Chondrocyte (in vitro differentiated cells): Measurements from ENCODE around the gene TSPYL1. TPM values are rescaled to one million over a fixed set of nuclear protein-coding genes. Genes with fewer than 3 reads are reported as not detected.
A peak's percentile ranks its signal among the peaks of the same experiment; 100 is the strongest.

Experiments
- DNase-seq: peaks from one replicate; pipeline ENCODE4 v3.0.0; 2021; ENCODE audit warnings: mixed read lengths, low spot score
- H3K27ac Mint-ChIP-seq: one replicate; pipeline ENCODE4 v1.8.0; 2021; ENCODE audit warnings: mild to moderate bottlenecking, moderate library complexity, mixed read lengths; ENCODE audit not compliant: unreplicated experiment
- H3K27me3 Mint-ChIP-seq: 2 replicates; pipeline ENCODE4 v1.8.0; 2021; ENCODE audit warnings: low read depth, mixed read lengths
- H3K36me3 Mint-ChIP-seq: 2 replicates; pipeline ENCODE4 v1.8.0; 2021; ENCODE audit warnings: low read depth, mixed read lengths
- H3K4me1 Mint-ChIP-seq: 2 replicates; pipeline ENCODE4 v1.8.0; 2021; ENCODE audit warnings: low read depth, mild to moderate bottlenecking, mixed read lengths
- H3K4me3 Mint-ChIP-seq: one replicate; pipeline ENCODE4 v1.8.0; 2021; ENCODE audit warnings: mild to moderate bottlenecking, moderate library complexity, mixed read lengths; ENCODE audit not compliant: unreplicated experiment
- H3K9me3 Mint-ChIP-seq: 2 replicates; pipeline ENCODE4 v1.8.0; 2021; ENCODE audit warnings: low read depth, mixed read lengths
- CTCF ChIP-seq: fragments of 200-600 bp; sonication (generic); IDR thresholded peaks from 2 replicates; pipeline ENCODE4 v1.5.0; 2021; ENCODE audit warnings: antibody characterized with exemption, mild to moderate bottlenecking, moderate library complexity
- total RNA-seq: library from RNA; stranded (reverse); gene quantifications from 3 replicates; pipeline ENCODE4 v1.2.1, GENCODE V29; 2021

Gene TSPYL1
- total RNA-seq, 1 donor from 2014 or later: 66.0 TPM

GRCh38 chr6:116307001-116307400, 27.3 kb upstream of the TSPYL1 start:
- no peaks in the 10 kb centered on the region for H3K36me3 Mint-ChIP-seq
- H3K27me3 Mint-ChIP-seq: no peaks in the 10 kb centered on the region
- DNase-seq: no peak
- H3K9me3 Mint-ChIP-seq: no peaks in the 10 kb centered on the region
- TF ChIP-seq CTCF: no peak
- no peak overlapping the region for H3K4me3 Mint-ChIP-seq
- H3K27ac Mint-ChIP-seq: no peak overlapping the region
- H3K4me1 Mint-ChIP-seq: no peaks in the 10 kb centered on the region

- Mint-ChIP-seq H3K4me1 (peaks cover 17% of the 10 kb centered on the region), H3K27ac (no peak overlapping the region), H3K4me3 (no peak overlapping the region), H3K36me3 (no peaks in the 10 kb centered on the region), H3K9me3 (no peaks in the 10 kb centered on the region), H3K27me3 (no peaks in the 10 kb centered on the region)
- no peak for TF ChIP-seq CTCF
- no peak for DNase-seq
Measured at GRCh38 chr6:116304538-116305097, 24.9 kb upstream of the TSPYL1 start.

- Mint-ChIP-seq H3K4me1 (peaks cover 19% of the 10 kb centered on the region), H3K27ac (no peak overlapping the region), H3K9me3 (peaks cover 4% of the 10 kb centered on the region), H3K4me3 (no peak overlapping the region), H3K27me3 (no peaks in the 10 kb centered on the region), H3K36me3 (peaks cover 3% of the 10 kb centered on the region)
- no peak for TF ChIP-seq CTCF
- no peak for DNase-seq
Measured at GRCh38 chr6:116301104-116301503, 21.4 kb upstream of the TSPYL1 start.

GRCh38 chr6:116300566-116300965, 20.8 kb upstream of the TSPYL1 start:
- DNase-seq: no peak
- peaks cover 4% of the 10 kb centered on the region for H3K9me3 Mint-ChIP-seq
- TF ChIP-seq CTCF: no peak
- H3K27ac Mint-ChIP-seq: peak overlapping the region; percentile 34
- H3K27me3 Mint-ChIP-seq: no peaks in the 10 kb centered on the region
- peaks cover 19% of the 10 kb centered on the region for H3K4me1 Mint-ChIP-seq
- no peak overlapping the region for H3K4me3 Mint-ChIP-seq
- peaks cover 3% of the 10 kb centered on the region for H3K36me3 Mint-ChIP-seq

DNA sequence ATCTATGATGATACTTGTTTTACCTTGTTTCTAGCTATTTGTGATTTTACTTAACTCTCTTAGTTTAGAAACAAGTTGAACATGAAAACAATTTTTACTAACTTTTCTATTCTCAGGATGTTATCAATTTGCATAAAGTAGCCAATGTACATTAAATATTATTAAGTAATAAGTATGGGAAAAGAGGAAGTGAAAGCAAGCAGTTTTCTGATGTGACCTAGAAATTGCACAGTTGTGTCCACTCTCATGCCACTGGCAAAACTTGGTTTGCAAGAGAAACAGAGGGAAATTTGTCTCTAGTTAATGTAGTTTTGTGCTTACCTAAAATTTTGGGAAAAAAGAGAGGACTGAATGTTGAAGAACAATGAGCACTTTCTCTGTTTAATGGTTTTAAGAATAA, 19.2 kb upstream of the TSPYL1 start:
- peaks cover 19% of the 10 kb centered on the region for H3K4me1 Mint-ChIP-seq
- H3K27me3 Mint-ChIP-seq: no peaks in the 10 kb centered on the region

More for the DNA sequence above, 19.2 kb upstream of the TSPYL1 start:
- Mint-ChIP-seq H3K36me3 (peaks cover 3% of the 10 kb centered on the region), H3K27ac (no peak overlapping the region), H3K9me3 (peaks cover 4% of the 10 kb centered on the region), H3K4me3 (no peak overlapping the region)
- no peak for DNase-seq
- no peak for TF ChIP-seq CTCF
